ENCODE data around the gene NEK10. TPM values are rescaled to one million over a fixed set of nuclear protein-coding genes. Genes with fewer than 3 reads are reported as not detected.
"Not testable (repeated sequence)": the region's sequence is repeated elsewhere in the genome, so short reads cannot be mapped to it uniquely, and the experiment has no call there.

NEK10 gene
- total RNA-seq, 2 donors from 2014 or later, result 1.7 to 2.3 TPM

- DNase-seq (no peak), ATAC-seq (no peak)
- Mint-ChIP-seq H3K36me3 (ENCODE audit: low read depth) (peaks cover 8% of the 10 kb centered on the region), H3K4me1 (peaks cover 5% of the 10 kb centered on the region), H3K27me3 (no peaks in the 10 kb centered on the region), H3K27ac (no peak overlapping the region), H3K4me3 (no peak overlapping the region)
- no peaks in the 10 kb centered on the region for H3K9me3 ChIP-seq (ENCODE audit: control insufficient read depth, low read length, poor library complexity, severe bottlenecking)
Measured at GRCh38 chr3:27319847-27320526, 49.2 kb downstream of the NEK10 start.

GRCh38 chr3:27319304-27319703, 49.9 kb downstream of the NEK10 start:
- Mint-ChIP-seq H3K4me1 (peaks cover 5% of the 10 kb centered on the region), H3K36me3 (ENCODE audit: low read depth) (peaks cover 8% of the 10 kb centered on the region), H3K4me3 (no peak overlapping the region), H3K27ac (no peak overlapping the region), H3K27me3 (no peaks in the 10 kb centered on the region)
- ATAC-seq, result no peak
- no peaks in the 10 kb centered on the region for H3K9me3 ChIP-seq (ENCODE audit: control insufficient read depth, low read length, poor library complexity, severe bottlenecking)
- no peak for DNase-seq

- H3K9me3 ChIP-seq (ENCODE audit: control insufficient read depth, low read length, poor library complexity, severe bottlenecking), result no peaks in the 10 kb centered on the region
- Mint-ChIP-seq H3K4me3 (no peak overlapping the region), H3K4me1 (peaks cover 7% of the 10 kb centered on the region), H3K36me3 (ENCODE audit: low read depth) (peaks cover 8% of the 10 kb centered on the region), H3K27me3 (no peaks in the 10 kb centered on the region), H3K27ac (no peak overlapping the region)
- no peak for DNase-seq
- ATAC-seq, result no peak
Measured at GRCh38 chr3:27317096-27317495, 52.1 kb downstream of the NEK10 start.

GRCh38 chr3:27315003-27315402, 54.2 kb downstream of the NEK10 start:
- Mint-ChIP-seq H3K27me3 (no peaks in the 10 kb centered on the region), H3K27ac (no peak overlapping the region), H3K36me3 (ENCODE audit: low read depth) (peaks cover 10% of the 10 kb centered on the region), H3K4me1 (peaks cover 10% of the 10 kb centered on the region), H3K4me3 (no peak overlapping the region)
- ATAC-seq, result no peak
- DNase-seq, result no peak
- H3K9me3 ChIP-seq (ENCODE audit: control insufficient read depth, low read length, poor library complexity, severe bottlenecking), result no peaks in the 10 kb centered on the region

GRCh38 chr3:27312044-27312668, 57.0 kb downstream of the NEK10 start:
- Mint-ChIP-seq H3K4me3 (no peak overlapping the region), H3K36me3 (ENCODE audit: low read depth) (peaks cover 4% of the 10 kb centered on the region), H3K27ac (no peak overlapping the region), H3K27me3 (no peaks in the 10 kb centered on the region), H3K4me1 (peaks cover 8% of the 10 kb centered on the region)
- H3K9me3 ChIP-seq (ENCODE audit: control insufficient read depth, low read length, poor library complexity, severe bottlenecking), result no peaks in the 10 kb centered on the region
- no peak for DNase-seq
- ATAC-seq, result peak; percentile 73

- no peak for DNase-seq
Measured at GRCh38 chr3:27311400-27311799, 57.8 kb downstream of the NEK10 start.

GRCh38 chr3:27310688-27311087, 58.5 kb downstream of the NEK10 start:
- Mint-ChIP-seq H3K4me3 (no peak overlapping the region), H3K27ac (no peak overlapping the region), H3K4me1 (peaks cover 9% of the 10 kb centered on the region), H3K36me3 (ENCODE audit: low read depth) (peaks cover 7% of the 10 kb centered on the region), H3K27me3 (peaks cover 10% of the 10 kb centered on the region)
- DNase-seq (no peak), ATAC-seq (no peak)
- no peaks in the 10 kb centered on the region for H3K9me3 ChIP-seq (ENCODE audit: control insufficient read depth, low read length, poor library complexity, severe bottlenecking)

More at GRCh38 chr3:27311400-27311799, 57.8 kb downstream of the NEK10 start:
- Mint-ChIP-seq H3K27ac (no peak overlapping the region), H3K4me1 (peaks cover 11% of the 10 kb centered on the region), H3K36me3 (ENCODE audit: low read depth) (peaks cover 4% of the 10 kb centered on the region), H3K27me3 (peaks cover 3% of the 10 kb centered on the region), H3K4me3 (no peak overlapping the region)
- no peak for ATAC-seq
- no peaks in the 10 kb centered on the region for H3K9me3 ChIP-seq (ENCODE audit: control insufficient read depth, low read length, poor library complexity, severe bottlenecking)

GRCh38 chr3:27307566-27307965, 61.6 kb downstream of the NEK10 start:
- no peaks in the 10 kb centered on the region for H3K9me3 ChIP-seq (ENCODE audit: control insufficient read depth, low read length, poor library complexity, severe bottlenecking)
- no peak for ATAC-seq
- Mint-ChIP-seq H3K27me3 (peaks cover 11% of the 10 kb centered on the region), H3K4me1 (peaks cover 9% of the 10 kb centered on the region), H3K36me3 (ENCODE audit: low read depth) (peaks cover 7% of the 10 kb centered on the region), H3K27ac (peak overlapping the region; percentile 69), H3K4me3 (no peak overlapping the region)
- DNase-seq, result no peak

- ATAC-seq, result no peak
- peaks cover 15% of the 10 kb centered on the region for H3K36me3 Mint-ChIP-seq (ENCODE audit: low read depth)
- peaks cover 3% of the 10 kb centered on the region for H3K4me1 Mint-ChIP-seq
- DNase-seq, result no peak
- H3K27ac Mint-ChIP-seq, result no peak overlapping the region
- H3K4me3 Mint-ChIP-seq, result no peak overlapping the region
- H3K27me3 Mint-ChIP-seq, result peaks cover 11% of the 10 kb centered on the region
- H3K9me3 ChIP-seq (ENCODE audit: control insufficient read depth, low read length, poor library complexity, severe bottlenecking), result no peaks in the 10 kb centered on the region
Measured at GRCh38 chr3:27302891-27303290, 66.3 kb downstream of the NEK10 start.

- not testable (repeated sequence) for H3K4me1 Mint-ChIP-seq; DNase-seq; ATAC-seq; H3K27me3 Mint-ChIP-seq; H3K9me3 ChIP-seq (ENCODE audit: control insufficient read depth, low read length, poor library complexity, severe bottlenecking); H3K27ac Mint-ChIP-seq; H3K4me3 Mint-ChIP-seq; H3K36me3 Mint-ChIP-seq (ENCODE audit: low read depth)
Measured at GRCh38 chr3:27298981-27299380, 70.2 kb downstream of the NEK10 start.

- H3K9me3 ChIP-seq (ENCODE audit: control insufficient read depth, low read length, poor library complexity, severe bottlenecking), result no peaks in the 10 kb centered on the region
- no peak for DNase-seq
- H3K27me3 Mint-ChIP-seq, result no peaks in the 10 kb centered on the region
- ATAC-seq, result no peak
- no peaks in the 10 kb centered on the region for H3K4me1 Mint-ChIP-seq
- no peak overlapping the region for H3K4me3 Mint-ChIP-seq
- peaks cover 3% of the 10 kb centered on the region for H3K36me3 Mint-ChIP-seq (ENCODE audit: low read depth)
- no peak overlapping the region for H3K27ac Mint-ChIP-seq
Measured at GRCh38 chr3:27293939-27294338, 75.2 kb downstream of the NEK10 start.

GRCh38 chr3:27290760-27291159, 78.4 kb downstream of the NEK10 start:
- H3K4me3 Mint-ChIP-seq, result no peak overlapping the region
- DNase-seq (no peak), ATAC-seq (no peak)
- peaks cover 3% of the 10 kb centered on the region for H3K36me3 Mint-ChIP-seq (ENCODE audit: low read depth)
- no peaks in the 10 kb centered on the region for H3K4me1 Mint-ChIP-seq
- no peaks in the 10 kb centered on the region for H3K27me3 Mint-ChIP-seq
- peak overlapping the region; percentile 39 for H3K27ac Mint-ChIP-seq
- no peaks in the 10 kb centered on the region for H3K9me3 ChIP-seq (ENCODE audit: control insufficient read depth, low read length, poor library complexity, severe bottlenecking)

GRCh38 chr3:27289769-27290413, 79.3 kb downstream of the NEK10 start:
- H3K9me3 ChIP-seq (ENCODE audit: control insufficient read depth, low read length, poor library complexity, severe bottlenecking), result no peaks in the 10 kb centered on the region
- peaks cover 3% of the 10 kb centered on the region for H3K36me3 Mint-ChIP-seq (ENCODE audit: low read depth)
- DNase-seq, result no peak
- H3K27ac Mint-ChIP-seq, result peak overlapping the region; percentile 39
- no peaks in the 10 kb centered on the region for H3K4me1 Mint-ChIP-seq
- no peak for ATAC-seq
- H3K4me3 Mint-ChIP-seq, result no peak overlapping the region
- no peaks in the 10 kb centered on the region for H3K27me3 Mint-ChIP-seq

Measured in T-helper 17 cell (primary cell).